Measurements from ENCODE around the gene SRL.

DNA sequence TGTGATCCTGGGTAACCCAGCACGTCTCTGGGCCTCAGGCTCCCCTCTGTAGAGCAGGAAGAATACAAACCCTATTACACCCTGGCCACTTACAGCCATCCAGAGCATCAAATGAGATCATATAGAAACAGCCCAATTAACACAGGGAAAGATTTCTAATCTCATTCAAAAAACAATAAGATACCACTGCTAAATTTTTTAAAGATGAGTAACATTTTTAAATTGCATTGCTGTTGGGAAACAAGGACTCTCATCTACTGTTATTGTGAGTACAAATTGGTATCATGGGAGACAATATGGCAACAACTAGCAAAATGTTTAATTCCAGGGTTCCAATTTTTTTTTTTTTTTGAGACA is 41.1 kb downstream of the SRL start:
- TF ChIP-seq, protein P1, sequence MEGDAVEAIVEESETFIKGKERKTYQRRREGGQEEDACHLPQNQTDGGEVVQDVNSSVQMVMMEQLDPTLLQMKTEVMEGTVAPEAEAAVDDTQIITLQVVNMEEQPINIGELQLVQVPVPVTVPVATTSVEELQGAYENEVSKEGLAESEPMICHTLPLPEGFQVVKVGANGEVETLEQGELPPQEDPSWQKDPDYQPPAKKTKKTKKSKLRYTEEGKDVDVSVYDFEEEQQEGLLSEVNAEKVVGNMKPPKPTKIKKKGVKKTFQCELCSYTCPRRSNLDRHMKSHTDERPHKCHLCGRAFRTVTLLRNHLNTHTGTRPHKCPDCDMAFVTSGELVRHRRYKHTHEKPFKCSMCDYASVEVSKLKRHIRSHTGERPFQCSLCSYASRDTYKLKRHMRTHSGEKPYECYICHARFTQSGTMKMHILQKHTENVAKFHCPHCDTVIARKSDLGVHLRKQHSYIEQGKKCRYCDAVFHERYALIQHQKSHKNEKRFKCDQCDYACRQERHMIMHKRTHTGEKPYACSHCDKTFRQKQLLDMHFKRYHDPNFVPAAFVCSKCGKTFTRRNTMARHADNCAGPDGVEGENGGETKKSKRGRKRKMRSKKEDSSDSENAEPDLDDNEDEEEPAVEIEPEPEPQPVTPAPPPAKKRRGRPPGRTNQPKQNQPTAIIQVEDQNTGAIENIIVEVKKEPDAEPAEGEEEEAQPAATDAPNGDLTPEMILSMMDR (IDR thresholded peaks at IDR 0.05): no peak
- TF ChIP-seq POLR2A (IDR thresholded peaks at IDR 0.05) (no peak), EP300 (IDR thresholded peaks at IDR 0.05) (no peak)
